GM18499 (cell line): ENCODE data around the gene PI16.

Experiments used
- ATAC-seq: cut with Tn5 transposase; IDR thresholded peaks from one replicate; pipeline ENCODE4 v1.9.1; 2021; ENCODE audit warnings: moderate number of reproducible peaks; ENCODE audit not compliant: insufficient read depth, unreplicated experiment

The PI16 gene

GRCh38 chr6:36955136-36955535 is 598 bp downstream of the PI16 start:
- ATAC-seq, result no peak

- ATAC-seq, result no peak
These were observed 1.3 kb downstream of the PI16 start for GRCh38 chr6:36955671-36956445.

- ATAC-seq, result no peak
These were observed 1.9 kb downstream of the PI16 start for GRCh38 chr6:36956446-36956820.

GRCh38 chr6:36957773-36958271 is 3.3 kb downstream of the PI16 start:
- ATAC-seq, result no peak

- ATAC-seq, result no peak
These were observed 4.4 kb downstream of the PI16 start for GRCh38 chr6:36958775-36959554.

- no peak for ATAC-seq
These were observed 5.2 kb downstream of the PI16 start for GRCh38 chr6:36959555-36960250.

- ATAC-seq, result no peak
These were observed 7.2 kb downstream of the PI16 start for GRCh38 chr6:36961441-36962435.

- no peak for ATAC-seq
These were observed 8.3 kb downstream of the PI16 start for GRCh38 chr6:36962874-36963273.

- ATAC-seq, result no peak
These were observed 9.1 kb downstream of the PI16 start for GRCh38 chr6:36963451-36964290.

GRCh38 chr6:36964349-36964748 is 9.8 kb downstream of the PI16 start:
- ATAC-seq, result no peak

GRCh38 chr6:36964908-36965307 is 10.4 kb downstream of the PI16 start:
- ATAC-seq, result no peak

GRCh38 chr6:36967301-36967700 is 12.8 kb downstream of the PI16 start:
- ATAC-seq, result no peak

- ATAC-seq, result no peak
These were observed 13.2 kb downstream of the PI16 start for GRCh38 chr6:36967757-36968156.

GRCh38 chr6:36968266-36968977 is 13.9 kb downstream of the PI16 start:
- no peak for ATAC-seq

GRCh38 chr6:36969240-36969691 is 14.7 kb downstream of the PI16 start:
- no peak for ATAC-seq

GRCh38 chr6:36969988-36970891 is 15.7 kb downstream of the PI16 start:
- ATAC-seq, result no peak
